HG02981 (cell line): ENCODE measurements around the gene B3GAT1.
"Not testable (repeated sequence)": the region's sequence is repeated elsewhere in the genome, so short reads cannot be mapped to it uniquely, and the experiment has no call there.

Source experiments
- ATAC-seq: cut with Tn5 transposase; IDR thresholded peaks from one replicate; pipeline ENCODE4 v1.9.1; 2021; ENCODE audit warnings: mild to moderate bottlenecking, moderate library complexity; ENCODE audit not compliant: unreplicated experiment

Gene B3GAT1

GRCh38 chr11:134412203-134413042, at the start of gene B3GAT1:
Gene B3GAT1 (minus strand): TSS chr11:134412242. CDS start chr11:134387659, 24,583 bp downstream.
- ATAC-seq = no peak

- no peak for ATAC-seq
These were observed 49.6 kb upstream of the B3GAT1 start for GRCh38 chr11:134461621-134462020.

GRCh38 chr11:134460881-134461280, 48.8 kb upstream of the B3GAT1 start:
- no peak for ATAC-seq

- no peak for ATAC-seq
These were observed 48.1 kb upstream of the B3GAT1 start for GRCh38 chr11:134460062-134460561.

GRCh38 chr11:134459246-134460061, 47.4 kb upstream of the B3GAT1 start:
- no peak for ATAC-seq

GRCh38 chr11:134457411-134458007, 45.5 kb upstream of the B3GAT1 start:
- ATAC-seq = not testable (repeated sequence)

- no peak for ATAC-seq
These were observed 43.5 kb upstream of the B3GAT1 start for GRCh38 chr11:134455516-134455915.

GRCh38 chr11:134454146-134454690, 42.2 kb upstream of the B3GAT1 start:
- no peak for ATAC-seq

GRCh38 chr11:134453441-134453840, 41.4 kb upstream of the B3GAT1 start:
- ATAC-seq = no peak

- ATAC-seq = no peak
These were observed 40.8 kb upstream of the B3GAT1 start for GRCh38 chr11:134452838-134453155.

GRCh38 chr11:134452026-134452837, 40.2 kb upstream of the B3GAT1 start:
- ATAC-seq = no peak

- ATAC-seq = no peak
These were observed 38.1 kb upstream of the B3GAT1 start for GRCh38 chr11:134450186-134450585.

GRCh38 chr11:134449713-134450112, 37.7 kb upstream of the B3GAT1 start:
- no peak for ATAC-seq

GRCh38 chr11:134449051-134449450, 37.0 kb upstream of the B3GAT1 start:
- no peak for ATAC-seq

GRCh38 chr11:134447696-134448095, 35.7 kb upstream of the B3GAT1 start:
- no peak for ATAC-seq

- no peak for ATAC-seq
These were observed 33.7 kb upstream of the B3GAT1 start for GRCh38 chr11:134445601-134446325.

GRCh38 chr11:134444160-134445108, 32.4 kb upstream of the B3GAT1 start:
- not testable (repeated sequence) for ATAC-seq

GRCh38 chr11:134443246-134443645, 31.2 kb upstream of the B3GAT1 start:
- no peak for ATAC-seq

- ATAC-seq = no peak
These were observed 30.2 kb upstream of the B3GAT1 start for GRCh38 chr11:134442246-134442645.
